SK-N-SH (cell line): Measurements from ENCODE around the gene AGO4. TPM values are rescaled to one million over a fixed set of nuclear protein-coding genes. Genes with fewer than 3 reads are reported as not detected.

Experiments used
- CTCF ChIA-PET: fragments of 300-600, 350-600 bp; formaldehyde crosslinking; extraction: SDS; loops from one replicate; lab custom pipeline; 2021; lab: Yijun Ruan, JAX
- POLR2A ChIA-PET: fragments of 350-600 bp; sonication (Branson Sonifier 250); formaldehyde crosslinking; extraction: SDS; loops from one replicate; lab custom pipeline; 2020; ENCODE audit warnings: antibody characterized with exemption, inconsistent platforms; lab: Yijun Ruan, JAX
- DNase-seq: peaks from one replicate; pipeline ENCODE4 v3.0.0; 2012
- H2AFZ ChIP-seq: fragments of 200-600 bp; sonication (generic); 2 replicates; pipeline ENCODE4 v1.8.1; 2016; ENCODE audit warnings: antibody characterized with exemption, mild to moderate bottlenecking, low read depth
- H3F3A ChIP-seq: fragments of 200-600 bp; sonication (generic); replicated peaks from 2 replicates; pipeline ENCODE3; 2016; ENCODE audit warnings: antibody characterized with exemption, mild to moderate bottlenecking; ENCODE audit not compliant: insufficient read depth
- H3K27ac ChIP-seq, 2 experiments: fragments of 200-500 bp in 1 of 2; fragments of 200-600 bp in 1 of 2; sonication (Bioruptor generic) in 1 of 2; sonication (generic), shearing (Covaris generic) in 1 of 2; 2 replicates each; pipeline versions ENCODE4 v1.5.1 to v1.6.1; 2014 to 2016; ENCODE audit warnings: low read depth in 2 of 2, inconsistent platforms in 1 of 2, low read length in 1 of 2, mild to moderate bottlenecking in 1 of 2, mixed read lengths in 1 of 2
- H3K27me3 ChIP-seq: fragments of 200-600 bp; sonication (generic), shearing (Covaris generic); 2 replicates; pipeline ENCODE4 v1.6.1; 2016; ENCODE audit warnings: mixed run types; ENCODE audit not compliant: insufficient read depth
- H3K36me3 ChIP-seq, 2 experiments: fragments of 200-500 bp in 1 of 2; fragments of 200-600 bp in 1 of 2; sonication (Bioruptor generic) in 1 of 2; sonication (generic) in 1 of 2; replicated peaks in 1 of 2; 2 replicates each; pipeline versions ENCODE3 to v1.5.1; 2014 to 2016; ENCODE audit warnings: low read length in 1 of 2, mild to moderate bottlenecking in 1 of 2; ENCODE audit not compliant: insufficient read depth in 2 of 2, control insufficient read depth in 1 of 2
- H3K4me1 ChIP-seq, 2 experiments: fragments of 200-500 bp in 1 of 2; fragments of 200-600 bp in 1 of 2; sonication (Bioruptor generic) in 1 of 2; sonication (generic), shearing (Covaris generic) in 1 of 2; 2 replicates each; pipeline versions ENCODE4 v1.5.1 to v1.6.1; 2014 to 2016; ENCODE audit warnings: low read depth in 1 of 2, low read length in 1 of 2, mixed run types in 1 of 2; ENCODE audit not compliant: insufficient read depth in 2 of 2, control insufficient read depth in 1 of 2
- H3K4me2 ChIP-seq: fragments of 200-600 bp; sonication (generic), shearing (Covaris generic); 2 replicates; pipeline ENCODE4 v1.6.1; 2017; ENCODE audit warnings: mixed run types
- H3K4me3 ChIP-seq, 2 experiments: fragments of 200-500 bp in 1 of 2; fragments of 200-600 bp in 1 of 2; sonication (Bioruptor generic) in 1 of 2; sonication (generic), shearing (Covaris generic) in 1 of 2; 2 replicates each; pipeline versions ENCODE4 v1.5.1 to v1.8.1; 2014 to 2016; ENCODE audit warnings: low read depth in 2 of 2, inconsistent platforms in 1 of 2, low read length in 1 of 2, mild to moderate bottlenecking in 1 of 2, mixed read lengths in 1 of 2, moderate library complexity in 1 of 2
- H3K79me2 ChIP-seq: fragments of 200-600 bp; sonication (generic); 2 replicates; pipeline ENCODE4 v1.8.1; 2017; ENCODE audit warnings: mild to moderate bottlenecking; ENCODE audit not compliant: insufficient read depth
- H3K9ac ChIP-seq: fragments of 200-600 bp; sonication (generic); 2 replicates; pipeline ENCODE4 v1.6.1; 2017; ENCODE audit warnings: mixed run types
- H3K9me2 ChIP-seq: fragments of 200-600 bp; sonication (generic); 2 replicates; pipeline ENCODE4 v1.6.1; 2017; ENCODE audit warnings: mixed run types
- H3K9me3 ChIP-seq: fragments of 200-600 bp; sonication (generic); 2 replicates; pipeline ENCODE4 v1.6.1; 2017; ENCODE audit warnings: mixed run types, mild to moderate bottlenecking, moderate library complexity
- H4K20me1 ChIP-seq: fragments of 200-600 bp; sonication (generic); 2 replicates; pipeline ENCODE4 v1.6.1; 2017; ENCODE audit warnings: mild to moderate bottlenecking, mixed run types; ENCODE audit not compliant: insufficient read depth
- ELF1 ChIP-seq: IDR thresholded peaks from 2 replicates; pipeline ENCODE4 v1.4.0; 2012
- JUND ChIP-seq: IDR thresholded peaks from 2 replicates; pipeline ENCODE4 v1.4.0; 2012
- MEF2A ChIP-seq: IDR thresholded peaks from 2 replicates; pipeline ENCODE4 v1.4.0; 2012; ENCODE audit warnings: low read depth, borderline replicate concordance
- MXI1 ChIP-seq: IDR thresholded peaks from 2 replicates; pipeline ENCODE4 v1.6.1; 2012; ENCODE audit warnings: mild to moderate bottlenecking, low read depth, low read length, improper control_type of control experiment
- PBX3 ChIP-seq: IDR thresholded peaks from 2 replicates; pipeline ENCODE4; 2012
- RAD21 ChIP-seq: IDR thresholded peaks from 2 replicates; pipeline ENCODE4 v1.6.1; 2012; ENCODE audit warnings: mild to moderate bottlenecking, low read length
- REST ChIP-seq: IDR thresholded peaks from 2 replicates; pipeline ENCODE4 v1.6.1; 2012; ENCODE audit warnings: mild to moderate bottlenecking, low read depth, low read length, moderate library complexity
- RFX5 ChIP-seq: IDR thresholded peaks from 2 replicates; pipeline ENCODE4 v1.6.1; 2012; ENCODE audit warnings: mild to moderate bottlenecking, improper control_type of control experiment, low read length
- TCF12 ChIP-seq: IDR thresholded peaks from 2 replicates; pipeline ENCODE4 v1.4.0; 2012
- USF2 ChIP-seq: fragments of 150-350 bp; IDR thresholded peaks from 2 replicates; pipeline ENCODE4 v1.6.1; 2017; ENCODE audit warnings: antibody characterized with exemption, low read length, low read depth, borderline replicate concordance
- WGBS: methylation state at CpG from one replicate; pipeline ENCODE4 v1.1.6; 2017; ENCODE audit warnings: low lambda C conversion rate; 5-methylcytosine and 5-hydroxymethylcytosine counted together
- polyA plus RNA-seq, 3 experiments: library from polyadenylated mRNA; depleted of rRNA; stranded (reverse); fragments of >200 nt; gene quantifications; 2 replicates each; pipeline ENCODE4 v1.2.3, GENCODE V29; 2012

Gene AGO4
- polyA plus RNA-seq, 1 of the 3 experiments (the other 2 are of a cell fraction): 4.8 TPM

GRCh38 chr1:35768350-35769187 lies 39.2 kb upstream of the AGO4 start:
- DNase-seq: peak; percentile 22
- WGBS: 32% methylated on average over 19 of the region's 19 CpGs
- H3K36me3 ChIP-seq: peaks cover 0 to 3% of the 10 kb centered on the region in 2 experiments
- peak overlapping the region; percentile 73 to 89 for H3K27ac ChIP-seq
- TF ChIP-seq REST: no peak
- TF ChIP-seq USF2: no peak
- TF ChIP-seq MXI1: no peak
- no peak for TF ChIP-seq ELF1
- no peak for TF ChIP-seq RFX5
- no peak for TF ChIP-seq PBX3
- TF ChIP-seq MEF2A: no peak
- TF ChIP-seq JUND: no peak
- no peak for TF ChIP-seq TCF12
- no peak for TF ChIP-seq RAD21
- H3K79me2 ChIP-seq: peaks cover 56% of the 10 kb centered on the region
- CTCF ChIA-PET: interaction anchor here (0.6 to 5.3 kb wide), 9 partner anchors 11 to 495 kb away, joined by 3 to 40 read pairs (median 4); no protein-coding TSS in a partner anchor
- H3K4me2 ChIP-seq: peak overlapping the region; percentile 96
- peaks cover 8% of the 10 kb centered on the region for H3F3A ChIP-seq
- H3K9me2 ChIP-seq: no peaks in the 10 kb centered on the region
- H2AFZ ChIP-seq: peak overlapping the region; percentile 92
- H3K4me3 ChIP-seq: peak overlapping the region; percentile 83 to 89
- H3K9me3 ChIP-seq: no peaks in the 10 kb centered on the region
- H3K4me1 ChIP-seq: peaks cover 4 to 7% of the 10 kb centered on the region in 2 experiments; a peak in 2 of 4 replicates
- no peaks in the 10 kb centered on the region for H3K27me3 ChIP-seq
- POLR2A ChIA-PET: interaction anchor here (0.9 to 2.0 kb wide), 6 partner anchors 12 to 123 kb away, joined by 3 to 8 read pairs (median 4); no protein-coding TSS in a partner anchor
- no peaks in the 10 kb centered on the region for H4K20me1 ChIP-seq
- peak overlapping the region; percentile 84 for H3K9ac ChIP-seq
